Left lung (tissue), 10 donors: ENCODE measurements around the gene TMEM117. TPM values are rescaled to one million over a fixed set of nuclear protein-coding genes. Genes with fewer than 3 reads are reported as not detected.

Source experiments
- ATAC-seq: fragments of 200-7000 bp; cut with Tn5 transposase; one replicate; pipeline ENCODE4 v1.9.1; 2020; ENCODE audit warnings: moderate library complexity
- DNase-seq, 4 donors: peaks; one replicate each; pipeline ENCODE4 v3.0.0-alpha.2; 2013 to 2020
- H3K27ac ChIP-seq, 2 donors: fragments of 200-600 bp; sonication (generic) in 1 of 2; one replicate each; pipeline versions ENCODE4 v1.5.0 to v1.8.0; 2020 to 2021
- H3K27me3 ChIP-seq, 2 donors: fragments of 200-600 bp; sonication (generic) in 1 of 2; one replicate each; pipeline versions ENCODE4 v1.5.0 to v1.8.0; 2020 to 2021
- H3K36me3 ChIP-seq, 2 donors: fragments of 200-600 bp; sonication (generic) in 1 of 2; one replicate each; pipeline versions ENCODE4 v1.5.0 to v1.8.0; 2020 to 2021
- H3K4me1 ChIP-seq, 2 donors: fragments of 200-600 bp; one replicate each; pipeline ENCODE4 v1.8.0; 2021
- H3K4me3 ChIP-seq, 2 donors: fragments of 200-600 bp; sonication (generic) in 1 of 2; one replicate each; pipeline versions ENCODE4 v1.5.0 to v1.8.0; 2020 to 2021; ENCODE audit warnings: mild to moderate bottlenecking in 1 of 2
- H3K9me3 ChIP-seq, 2 donors: fragments of 200-600 bp; sonication (generic) in 1 of 2; one replicate each; pipeline versions ENCODE4 v1.5.0 to v1.8.0; 2020 to 2021
- intact Hi-C, 2 donors: fragments of 100-400 bp; cut with DNase I; formaldehyde crosslinking; loops; one replicate each; pipeline versions ENCODE4 v1.11.2 to v1.14.2; 2022
- polyA plus RNA-seq, 6 donors: library from polyadenylated mRNA; unstranded; fragments of 120-200 nt; gene quantifications; one replicate each; pipeline ENCODE4 v1.2.1, GENCODE V29; 2013; ENCODE audit not compliant: insufficient read length in 6 of 6
- total RNA-seq, 2 donors: library from RNA; stranded (reverse); fragmentation: NEBNext Ultra II Directional; extraction: Animal tissue kit (Norgen Biotek cat#: 25700); gene quantifications; one replicate each; pipeline ENCODE4 v1.2.1, GENCODE V29; 2021
- TF ChIP-seq, protein P1 (sequence below), 2 donors: fragments of 200-600 bp; sonication (generic) in 1 of 2; IDR thresholded peaks; one replicate each; pipeline versions ENCODE4 v1.5.0 to v1.8.0; 2021; ENCODE audit warnings: antibody characterized with exemption in 2 of 2
- donor health status: DM: no; HTN: yes; CAD: no.
- donor health status: DM: no; HTN: no; CAD: no.

Gene TMEM117
- total and polyA plus RNA-seq, 8 donors = 3.9 to 7.9 (median 6.7) TPM

DNA sequence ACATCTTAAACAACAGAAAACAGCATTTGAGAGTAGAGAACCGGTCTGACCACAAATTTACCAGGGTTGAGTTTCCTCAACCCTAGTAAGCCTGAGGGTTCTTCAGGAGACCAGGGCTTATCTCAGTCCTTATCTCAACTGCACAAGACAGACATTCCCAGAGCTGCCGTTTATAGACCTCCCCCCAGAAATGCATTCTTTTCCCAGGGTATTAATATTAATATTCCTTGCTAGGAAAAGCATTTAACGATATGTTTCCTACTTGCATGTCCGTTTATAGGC is 12.3 kb downstream of the TMEM117 start:
- Histone ChIP-seq H3K36me3 (no peaks in the 10 kb centered on the region), H3K4me1 (no peaks in the 10 kb centered on the region), H3K4me3 (no peak overlapping the region), H3K27ac (no peak overlapping the region), H3K9me3 (peaks cover 0 to 5% of the 10 kb centered on the region in 2 donors), H3K27me3 (no peaks in the 10 kb centered on the region)
- DNase-seq = no peak
- ATAC-seq = no peak
- intact Hi-C loops = no loop called here
- TF ChIP-seq, protein P1, sequence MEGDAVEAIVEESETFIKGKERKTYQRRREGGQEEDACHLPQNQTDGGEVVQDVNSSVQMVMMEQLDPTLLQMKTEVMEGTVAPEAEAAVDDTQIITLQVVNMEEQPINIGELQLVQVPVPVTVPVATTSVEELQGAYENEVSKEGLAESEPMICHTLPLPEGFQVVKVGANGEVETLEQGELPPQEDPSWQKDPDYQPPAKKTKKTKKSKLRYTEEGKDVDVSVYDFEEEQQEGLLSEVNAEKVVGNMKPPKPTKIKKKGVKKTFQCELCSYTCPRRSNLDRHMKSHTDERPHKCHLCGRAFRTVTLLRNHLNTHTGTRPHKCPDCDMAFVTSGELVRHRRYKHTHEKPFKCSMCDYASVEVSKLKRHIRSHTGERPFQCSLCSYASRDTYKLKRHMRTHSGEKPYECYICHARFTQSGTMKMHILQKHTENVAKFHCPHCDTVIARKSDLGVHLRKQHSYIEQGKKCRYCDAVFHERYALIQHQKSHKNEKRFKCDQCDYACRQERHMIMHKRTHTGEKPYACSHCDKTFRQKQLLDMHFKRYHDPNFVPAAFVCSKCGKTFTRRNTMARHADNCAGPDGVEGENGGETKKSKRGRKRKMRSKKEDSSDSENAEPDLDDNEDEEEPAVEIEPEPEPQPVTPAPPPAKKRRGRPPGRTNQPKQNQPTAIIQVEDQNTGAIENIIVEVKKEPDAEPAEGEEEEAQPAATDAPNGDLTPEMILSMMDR (IDR thresholded peaks at IDR 0.05) = no peak

- Histone ChIP-seq H3K9me3 (peaks cover 0 to 5% of the 10 kb centered on the region in 2 donors), H3K27ac (no peak overlapping the region), H3K4me3 (no peak overlapping the region), H3K36me3 (no peaks in the 10 kb centered on the region), H3K27me3 (no peaks in the 10 kb centered on the region), H3K4me1 (no peaks in the 10 kb centered on the region)
- TF ChIP-seq, protein P1 (IDR thresholded peaks at IDR 0.05) = no peak
- no peak for ATAC-seq
- no peak for DNase-seq
- intact Hi-C loops = no loop called here
Observed at GRCh38 chr12:43848786-43849185, 12.9 kb downstream of the TMEM117 start.

- H3K27ac ChIP-seq = no peak overlapping the region
- no peak overlapping the region for H3K4me3 ChIP-seq
- H3K27me3 ChIP-seq = no peaks in the 10 kb centered on the region
- TF ChIP-seq, protein P1 (IDR thresholded peaks at IDR 0.05) = no peak
- no peaks in the 10 kb centered on the region for H3K36me3 ChIP-seq
- DNase-seq (no peak), ATAC-seq (no peak)
- no peaks in the 10 kb centered on the region for H3K4me1 ChIP-seq
- intact Hi-C loops = no loop called here
- H3K9me3 ChIP-seq = peaks cover 0 to 2% of the 10 kb centered on the region in 2 donors
Observed at GRCh38 chr12:43852744-43853143, 16.9 kb downstream of the TMEM117 start.

DNA sequence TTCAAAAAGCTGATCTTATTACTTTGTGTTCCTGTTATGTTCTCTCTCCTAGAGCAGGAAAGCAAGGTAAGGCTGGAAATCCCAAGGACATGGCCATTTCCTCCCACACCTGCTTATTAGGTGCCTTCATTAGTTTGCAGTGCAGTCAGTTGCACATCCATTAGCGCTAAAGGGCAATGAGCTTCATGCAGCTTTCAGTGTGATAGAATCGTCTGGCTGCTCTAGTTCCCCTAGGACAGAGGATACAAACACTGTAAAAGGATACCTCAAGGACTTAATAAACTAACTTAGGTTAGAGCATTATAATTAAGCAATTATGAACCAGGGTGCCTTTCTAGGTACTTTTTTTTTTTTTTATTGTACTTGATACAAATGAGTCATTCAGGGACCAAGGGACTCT is 21.1 kb downstream of the TMEM117 start:
- intact Hi-C loops = no loop called here
- Histone ChIP-seq H3K36me3 (no peaks in the 10 kb centered on the region), H3K27me3 (no peaks in the 10 kb centered on the region), H3K9me3 (no peaks in the 10 kb centered on the region), H3K4me1 (no peaks in the 10 kb centered on the region), H3K27ac (no peak overlapping the region), H3K4me3 (no peak overlapping the region)
- TF ChIP-seq, protein P1 (IDR thresholded peaks at IDR 0.05) = no peak
- ATAC-seq (no peak), DNase-seq (no peak)

DNA sequence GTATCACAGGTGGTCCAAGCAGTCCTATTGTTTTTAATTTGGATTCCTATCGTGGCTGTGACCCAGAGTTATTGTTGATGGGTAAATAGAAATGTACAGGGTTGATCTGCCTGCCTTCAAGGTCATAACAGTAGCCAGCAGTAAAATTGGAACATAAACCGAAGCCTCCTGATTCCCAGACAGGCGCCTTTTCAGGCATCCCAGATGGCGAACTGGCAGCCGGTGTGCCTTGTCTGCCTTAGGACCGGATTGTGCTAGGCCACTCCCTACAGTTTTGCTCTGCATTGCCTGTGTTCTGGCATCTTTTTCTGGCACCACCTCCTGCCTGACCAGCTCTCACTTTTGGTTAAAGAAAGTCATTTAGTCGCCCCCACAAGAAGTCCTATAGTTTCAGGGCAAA is 22.2 kb downstream of the TMEM117 start:
- TF ChIP-seq, protein P1 (IDR thresholded peaks at IDR 0.05) = no peak
- H3K27ac ChIP-seq = no peak overlapping the region
- no peaks in the 10 kb centered on the region for H3K27me3 ChIP-seq
- no peaks in the 10 kb centered on the region for H3K4me1 ChIP-seq
- no peak for ATAC-seq
- no peaks in the 10 kb centered on the region for H3K9me3 ChIP-seq
- no peak overlapping the region for H3K4me3 ChIP-seq
- H3K36me3 ChIP-seq = no peaks in the 10 kb centered on the region
- intact Hi-C loops = no loop called here
- DNase-seq = no peak
